Hepatocyte (in vitro differentiated cells): Measurements from ENCODE around the gene LBHD1. TPM values are rescaled to one million over a fixed set of nuclear protein-coding genes. Genes with fewer than 3 reads are reported as not detected.

Experiments used
- DNase-seq: peaks from one replicate; pipeline ENCODE4 v3.0.0-alpha.2; 2016; ENCODE audit warnings: low spot score
- H2AFZ ChIP-seq: fragments of 200-600 bp; sonication (generic); 2 replicates; pipeline ENCODE4 v1.6.0; 2016; ENCODE audit warnings: antibody characterized with exemption, mild to moderate bottlenecking
- H3K27ac ChIP-seq: fragments of 200-600 bp; sonication (generic); 2 replicates; pipeline ENCODE4 v1.5.1; 2016; ENCODE audit warnings: mild to moderate bottlenecking
- H3K27me3 ChIP-seq: fragments of 200-600 bp; sonication (generic); 2 replicates; pipeline ENCODE4 v1.6.1; 2016
- H3K36me3 ChIP-seq: fragments of 200-600 bp; sonication (generic); replicated peaks from 2 replicates; pipeline ENCODE4 v1.5.1; 2016; ENCODE audit warnings: low read depth; ENCODE audit not compliant: insufficient read depth
- H3K4me1 ChIP-seq: fragments of 200-600 bp; sonication (generic); 2 replicates; pipeline ENCODE4 v1.5.1; 2016; ENCODE audit warnings: mild to moderate bottlenecking, moderate library complexity; ENCODE audit not compliant: insufficient read depth
- H3K4me2 ChIP-seq: fragments of 200-600 bp; sonication (generic); 2 replicates; pipeline ENCODE4 v1.6.0; 2016
- H3K4me3 ChIP-seq: fragments of 200-600 bp; sonication (generic); 2 replicates; pipeline ENCODE4 v1.5.1; 2016; ENCODE audit warnings: mild to moderate bottlenecking
- H3K79me2 ChIP-seq: fragments of 200-600 bp; sonication (generic); 2 replicates; pipeline ENCODE4 v1.6.0; 2017; ENCODE audit warnings: mild to moderate bottlenecking
- H3K9me2 ChIP-seq: fragments of 200-600 bp; sonication (generic); replicated peaks from 2 replicates; pipeline ENCODE4 v1.6.0; 2017; ENCODE audit warnings: mild to moderate bottlenecking; ENCODE audit not compliant: insufficient read depth
- H3K9me3 ChIP-seq: fragments of 200-600 bp; sonication (generic); 2 replicates; pipeline ENCODE4 v1.5.1; 2016; ENCODE audit warnings: low read depth, mild to moderate bottlenecking
- H4K20me1 ChIP-seq: fragments of 200-600 bp; sonication (generic); 2 replicates; pipeline ENCODE4 v1.6.0; 2016; ENCODE audit warnings: mild to moderate bottlenecking; ENCODE audit not compliant: insufficient read depth, poor library complexity, severe bottlenecking
- CTCF ChIP-seq: fragments of 200-600 bp; sonication (generic); IDR thresholded peaks from 2 replicates; pipeline ENCODE4 v1.5.1; 2016; ENCODE audit warnings: antibody characterized with exemption, mild to moderate bottlenecking; ENCODE audit not compliant: poor library complexity
- EZH2 ChIP-seq: fragments of 200-600 bp; sonication (generic); IDR thresholded peaks from 2 replicates; pipeline ENCODE4 v1.6.1; 2016; ENCODE audit warnings: antibody characterized with exemption, mild to moderate bottlenecking, borderline replicate concordance
- EZH2phosphoT487 ChIP-seq: fragments of 200-600 bp; sonication (generic); IDR thresholded peaks from one replicate; pipeline ENCODE4 v1.6.1; 2018; ENCODE audit warnings: antibody characterized with exemption, mild to moderate bottlenecking, low read depth, moderate library complexity; ENCODE audit not compliant: unreplicated experiment, severe bottlenecking
- WGBS: methylation state at CpG from one replicate; pipeline ENCODE4 v1.1.6; 2016; ENCODE audit warnings: low lambda C conversion rate; ENCODE audit errors: missing lambda C conversion rate; 5-methylcytosine and 5-hydroxymethylcytosine counted together
- polyA plus RNA-seq: library from polyadenylated mRNA; unstranded; fragments of >200 nt; fragmentation: Nextera tagmentation; extraction: Ambion mirVana; gene quantifications from 2 replicates; pipeline ENCODE4 v1.2.1, GENCODE V29; 2016
- total RNA-seq: library from RNA; depleted of rRNA; stranded (reverse); fragments of >200 nt; gene quantifications from 2 replicates; pipeline ENCODE4 v1.2.3, GENCODE V29; 2014

Gene LBHD1
- total and polyA plus RNA-seq, 2 experiments from 2014 or later = 6.5 to 11.2 TPM

- no peaks in the 10 kb centered on the region for H4K20me1 ChIP-seq
- peaks cover 39% of the 10 kb centered on the region for H3K79me2 ChIP-seq
- H3K9me2 ChIP-seq = no peaks in the 10 kb centered on the region
- no peaks in the 10 kb centered on the region for H3K36me3 ChIP-seq
- H3K4me2 ChIP-seq = peak overlapping the region; percentile 99
- peaks cover 14% of the 10 kb centered on the region for H3K4me1 ChIP-seq
- H3K27ac ChIP-seq = peak overlapping the region; percentile 88
- no peak for DNase-seq
- WGBS = 7% methylated on average over 15 of the region's 16 CpGs
- peak overlapping the region; percentile 77 for H2AFZ ChIP-seq
- H3K27me3 ChIP-seq = no peaks in the 10 kb centered on the region
- peak overlapping the region; percentile 78 for H3K4me3 ChIP-seq
- no peaks in the 10 kb centered on the region for H3K9me3 ChIP-seq
- TF ChIP-seq EZH2 (no peak), EZH2phosphoT487 (no peak), CTCF (no peak)
Measured at GRCh38 chr11:62678433-62678769, 6.3 kb upstream of the LBHD1 start.

DNA sequence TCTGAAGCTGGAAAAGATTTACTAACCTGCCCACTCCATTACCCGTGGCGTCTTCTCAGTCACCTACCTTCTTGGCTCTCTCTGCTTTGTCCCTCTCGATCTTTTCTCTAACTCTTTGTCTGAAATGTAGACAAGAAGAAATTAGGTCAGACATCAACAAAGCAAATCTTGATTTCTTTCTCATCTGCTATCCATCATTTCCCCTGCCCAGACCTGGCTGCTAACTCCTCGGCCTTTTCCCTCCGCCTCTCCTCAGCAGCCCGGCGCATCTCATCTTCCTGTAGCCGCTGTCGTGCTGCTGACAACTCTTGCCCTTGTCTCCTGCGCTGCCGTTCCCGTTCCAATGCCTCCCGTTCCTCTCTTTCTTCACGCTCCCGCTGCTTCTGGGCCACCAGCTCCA, 5.6 kb upstream of the LBHD1 start:
- H3K9me2 ChIP-seq = no peaks in the 10 kb centered on the region
- 94% methylated on average over 15 of the region's 15 CpGs for WGBS
- peak overlapping the region; percentile 88 for H3K27ac ChIP-seq
- TF ChIP-seq EZH2phosphoT487 (no peak), CTCF (no peak), EZH2 (no peak)
- no peaks in the 10 kb centered on the region for H3K9me3 ChIP-seq
- no peak for DNase-seq
- no peaks in the 10 kb centered on the region for H3K27me3 ChIP-seq
- H3K4me1 ChIP-seq = peaks cover 21% of the 10 kb centered on the region
- H3K4me2 ChIP-seq = peak overlapping the region; percentile 99
- no peaks in the 10 kb centered on the region for H3K36me3 ChIP-seq
- no peak overlapping the region for H3K4me3 ChIP-seq
- no peak overlapping the region for H2AFZ ChIP-seq
- no peaks in the 10 kb centered on the region for H4K20me1 ChIP-seq
- H3K79me2 ChIP-seq = peaks cover 46% of the 10 kb centered on the region

DNA sequence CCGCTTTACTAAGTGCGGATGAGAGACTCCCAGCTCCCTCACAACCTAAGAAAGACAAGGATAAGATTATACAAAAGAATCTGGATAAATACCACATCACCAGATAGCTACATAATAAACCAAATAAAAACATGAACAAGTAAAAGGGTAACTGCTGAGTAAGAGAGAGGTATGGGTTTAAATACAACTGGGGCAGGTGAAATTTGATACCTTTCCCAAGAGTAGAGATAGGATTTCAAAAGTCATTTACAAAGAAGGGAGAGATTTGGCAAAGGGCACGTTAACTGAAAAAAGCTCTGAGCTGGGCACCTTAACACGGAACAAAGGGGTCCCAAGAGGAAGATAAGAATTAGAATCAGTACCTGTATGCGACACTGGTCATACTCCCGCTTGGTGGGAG, 5.1 kb upstream of the LBHD1 start:
- H3K9me3 ChIP-seq = no peaks in the 10 kb centered on the region
- WGBS = 86% methylated on average over 6 of the region's 6 CpGs

More for the DNA sequence above, 5.1 kb upstream of the LBHD1 start:
- no peaks in the 10 kb centered on the region for H3K27me3 ChIP-seq
- no peak for DNase-seq
- no peak overlapping the region for H2AFZ ChIP-seq
- H3K4me2 ChIP-seq = no peak overlapping the region
- no peaks in the 10 kb centered on the region for H3K36me3 ChIP-seq
- TF ChIP-seq EZH2phosphoT487 = no peak
- TF ChIP-seq EZH2 = no peak
- TF ChIP-seq CTCF = no peak
- peaks cover 49% of the 10 kb centered on the region for H3K79me2 ChIP-seq
- peaks cover 27% of the 10 kb centered on the region for H3K4me1 ChIP-seq
- H3K4me3 ChIP-seq = no peak overlapping the region
- no peaks in the 10 kb centered on the region for H4K20me1 ChIP-seq
- H3K27ac ChIP-seq = no peak overlapping the region
- H3K9me2 ChIP-seq = no peaks in the 10 kb centered on the region
